ENCODE results near the gene COX7B2.

Gene COX7B2

GRCh38 chr4:46934726-46935125 is 25.7 kb upstream of the COX7B2 start:
- Histone ChIP-seq H3K27me3 (ENCODE audit: insufficient read depth, low read depth) (no peaks in the 10 kb centered on the region), H3K79me2 (ENCODE audit: insufficient read depth, low read depth) (no peaks in the 10 kb centered on the region), H3K9ac (no peak overlapping the region), H4K20me1 (ENCODE audit: insufficient read depth) (no peaks in the 10 kb centered on the region), H3K4me3 (IDR thresholded peaks at IDR 0.05; ENCODE audit: insufficient read depth, low read depth, low read length) (no peak overlapping the region), H3K27ac (no peak overlapping the region), H3K36me3 (ENCODE audit: insufficient read depth) (no peaks in the 10 kb centered on the region), H3K4me1 (ENCODE audit: low read depth, poor library complexity, severe bottlenecking) (no peaks in the 10 kb centered on the region), H3K4me2 (no peak overlapping the region), H2AFZ (ENCODE audit: low read depth) (no peak overlapping the region)
- TF ChIP-seq CTCF (conservative IDR thresholded peaks at IDR 0.05; ENCODE audit: low read depth, low read length): no peak

GRCh38 chr4:46933686-46934085 is 24.6 kb upstream of the COX7B2 start:
- Histone ChIP-seq H3K9ac (no peak overlapping the region), H3K27me3 (ENCODE audit: insufficient read depth, low read depth) (no peaks in the 10 kb centered on the region), H3K79me2 (ENCODE audit: insufficient read depth, low read depth) (no peaks in the 10 kb centered on the region), H3K4me1 (ENCODE audit: low read depth, poor library complexity, severe bottlenecking) (no peaks in the 10 kb centered on the region), H3K4me3 (IDR thresholded peaks at IDR 0.05; ENCODE audit: insufficient read depth, low read depth, low read length) (no peak overlapping the region), H3K27ac (no peak overlapping the region), H4K20me1 (ENCODE audit: insufficient read depth) (no peaks in the 10 kb centered on the region), H3K4me2 (no peak overlapping the region), H2AFZ (ENCODE audit: low read depth) (no peak overlapping the region), H3K36me3 (ENCODE audit: insufficient read depth) (no peaks in the 10 kb centered on the region)
- TF ChIP-seq CTCF (conservative IDR thresholded peaks at IDR 0.05; ENCODE audit: low read depth, low read length): no peak

- no peaks in the 10 kb centered on the region for H3K36me3 ChIP-seq (ENCODE audit: insufficient read depth)
- H4K20me1 ChIP-seq (ENCODE audit: insufficient read depth): no peaks in the 10 kb centered on the region
- no peak overlapping the region for H3K4me3 ChIP-seq (IDR thresholded peaks at IDR 0.05; ENCODE audit: insufficient read depth, low read depth, low read length)
- H3K4me2 ChIP-seq: no peak overlapping the region
- no peaks in the 10 kb centered on the region for H3K27me3 ChIP-seq (ENCODE audit: insufficient read depth, low read depth)
- H3K4me1 ChIP-seq (ENCODE audit: low read depth, poor library complexity, severe bottlenecking): no peaks in the 10 kb centered on the region
- H2AFZ ChIP-seq (ENCODE audit: low read depth): no peak overlapping the region
- TF ChIP-seq CTCF (conservative IDR thresholded peaks at IDR 0.05; ENCODE audit: low read depth, low read length): peak; percentile 58
- H3K79me2 ChIP-seq (ENCODE audit: insufficient read depth, low read depth): no peaks in the 10 kb centered on the region
- no peak overlapping the region for H3K27ac ChIP-seq
- no peak overlapping the region for H3K9ac ChIP-seq
These were observed 22.9 kb upstream of the COX7B2 start for GRCh38 chr4:46931981-46932380.

- no peaks in the 10 kb centered on the region for H3K36me3 ChIP-seq (ENCODE audit: insufficient read depth)
- no peaks in the 10 kb centered on the region for H3K4me1 ChIP-seq (ENCODE audit: low read depth, poor library complexity, severe bottlenecking)
- no peak for TF ChIP-seq CTCF (conservative IDR thresholded peaks at IDR 0.05; ENCODE audit: low read depth, low read length)
- no peaks in the 10 kb centered on the region for H3K27me3 ChIP-seq (ENCODE audit: insufficient read depth, low read depth)
- H3K79me2 ChIP-seq (ENCODE audit: insufficient read depth, low read depth): no peaks in the 10 kb centered on the region
- no peaks in the 10 kb centered on the region for H4K20me1 ChIP-seq (ENCODE audit: insufficient read depth)
- no peak overlapping the region for H3K27ac ChIP-seq
- no peak overlapping the region for H2AFZ ChIP-seq (ENCODE audit: low read depth)
- no peak overlapping the region for H3K4me2 ChIP-seq
- H3K4me3 ChIP-seq (IDR thresholded peaks at IDR 0.05; ENCODE audit: insufficient read depth, low read depth, low read length): no peak overlapping the region
- H3K9ac ChIP-seq: no peak overlapping the region
These were observed 21.8 kb upstream of the COX7B2 start for GRCh38 chr4:46930891-46931290.

- no peak for TF ChIP-seq CTCF (conservative IDR thresholded peaks at IDR 0.05; ENCODE audit: low read depth, low read length)
- Histone ChIP-seq H3K4me3 (IDR thresholded peaks at IDR 0.05; ENCODE audit: insufficient read depth, low read depth, low read length) (no peak overlapping the region), H2AFZ (ENCODE audit: low read depth) (no peak overlapping the region), H3K4me2 (no peak overlapping the region), H3K79me2 (ENCODE audit: insufficient read depth, low read depth) (no peaks in the 10 kb centered on the region), H3K9ac (no peak overlapping the region), H3K4me1 (ENCODE audit: low read depth, poor library complexity, severe bottlenecking) (no peaks in the 10 kb centered on the region), H3K36me3 (ENCODE audit: insufficient read depth) (no peaks in the 10 kb centered on the region), H3K27me3 (ENCODE audit: insufficient read depth, low read depth) (no peaks in the 10 kb centered on the region), H4K20me1 (ENCODE audit: insufficient read depth) (no peaks in the 10 kb centered on the region), H3K27ac (no peak overlapping the region)
These were observed 18.2 kb upstream of the COX7B2 start for GRCh38 chr4:46927201-46927600.
